Measurements from ENCODE around the gene CLPTM1L.

- TF ChIP-seq CTCF (IDR thresholded peaks at IDR 0.05) (no peak), POLR2A (IDR thresholded peaks at IDR 0.05) (no peak), POLR2AphosphoS5 (IDR thresholded peaks at IDR 0.05) (no peak)
Observed at GRCh38 chr5:1278656-1279442, 66.0 kb downstream of the CLPTM1L start.

Measured in breast epithelium (tissue), 3 donors.